Measurements from ENCODE around the gene SCARB1. TPM values are rescaled to one million over a fixed set of nuclear protein-coding genes. Genes with fewer than 3 reads are reported as not detected.

SCARB1 gene
- total RNA-seq, 1 donor from 2014 or later: 81.1 TPM

DNA sequence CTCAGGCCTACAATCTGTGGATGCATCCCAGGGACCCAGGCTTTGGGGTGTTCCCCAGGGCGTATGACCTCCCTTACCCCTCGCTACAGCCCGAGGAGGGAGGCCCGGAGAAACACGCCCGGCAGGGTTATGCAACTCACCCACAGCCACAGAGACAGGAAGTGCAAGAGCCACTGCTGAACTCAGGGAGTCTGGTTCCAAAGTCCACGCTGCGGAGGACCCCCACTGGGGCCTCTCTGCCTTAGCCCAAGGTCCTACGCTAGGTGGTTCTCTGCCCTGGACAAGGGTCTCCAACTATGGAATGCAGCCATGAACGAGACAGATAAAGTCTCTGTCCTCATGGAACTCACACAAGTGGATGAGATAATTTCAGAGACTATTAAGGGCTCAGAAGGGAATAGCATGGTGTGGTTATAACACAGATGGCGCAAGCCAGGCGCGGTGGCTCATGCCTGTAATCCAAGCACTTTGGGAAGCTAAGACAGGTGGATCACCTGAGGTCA is 11.3 kb downstream of the SCARB1 start:
- H3K27me3 ChIP-seq: no peaks in the 10 kb centered on the region
- H3K27ac ChIP-seq: no peak overlapping the region
- no peaks in the 10 kb centered on the region for H3K36me3 ChIP-seq
- intact Hi-C loops (cut with DNase I): no loop called here
- DNase-seq (ENCODE audit: low spot score in 2 of 2): peak in 1 of 2 donors; percentile 33
- no peaks in the 10 kb centered on the region for H3K9me3 ChIP-seq
- peaks cover 0 to 9% of the 10 kb centered on the region in 2 donors for H3K4me1 ChIP-seq
- H3K4me3 ChIP-seq: no peak overlapping the region
- TF ChIP-seq, protein P1, sequence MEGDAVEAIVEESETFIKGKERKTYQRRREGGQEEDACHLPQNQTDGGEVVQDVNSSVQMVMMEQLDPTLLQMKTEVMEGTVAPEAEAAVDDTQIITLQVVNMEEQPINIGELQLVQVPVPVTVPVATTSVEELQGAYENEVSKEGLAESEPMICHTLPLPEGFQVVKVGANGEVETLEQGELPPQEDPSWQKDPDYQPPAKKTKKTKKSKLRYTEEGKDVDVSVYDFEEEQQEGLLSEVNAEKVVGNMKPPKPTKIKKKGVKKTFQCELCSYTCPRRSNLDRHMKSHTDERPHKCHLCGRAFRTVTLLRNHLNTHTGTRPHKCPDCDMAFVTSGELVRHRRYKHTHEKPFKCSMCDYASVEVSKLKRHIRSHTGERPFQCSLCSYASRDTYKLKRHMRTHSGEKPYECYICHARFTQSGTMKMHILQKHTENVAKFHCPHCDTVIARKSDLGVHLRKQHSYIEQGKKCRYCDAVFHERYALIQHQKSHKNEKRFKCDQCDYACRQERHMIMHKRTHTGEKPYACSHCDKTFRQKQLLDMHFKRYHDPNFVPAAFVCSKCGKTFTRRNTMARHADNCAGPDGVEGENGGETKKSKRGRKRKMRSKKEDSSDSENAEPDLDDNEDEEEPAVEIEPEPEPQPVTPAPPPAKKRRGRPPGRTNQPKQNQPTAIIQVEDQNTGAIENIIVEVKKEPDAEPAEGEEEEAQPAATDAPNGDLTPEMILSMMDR (IDR thresholded peaks at IDR 0.05): no peak

DNA sequence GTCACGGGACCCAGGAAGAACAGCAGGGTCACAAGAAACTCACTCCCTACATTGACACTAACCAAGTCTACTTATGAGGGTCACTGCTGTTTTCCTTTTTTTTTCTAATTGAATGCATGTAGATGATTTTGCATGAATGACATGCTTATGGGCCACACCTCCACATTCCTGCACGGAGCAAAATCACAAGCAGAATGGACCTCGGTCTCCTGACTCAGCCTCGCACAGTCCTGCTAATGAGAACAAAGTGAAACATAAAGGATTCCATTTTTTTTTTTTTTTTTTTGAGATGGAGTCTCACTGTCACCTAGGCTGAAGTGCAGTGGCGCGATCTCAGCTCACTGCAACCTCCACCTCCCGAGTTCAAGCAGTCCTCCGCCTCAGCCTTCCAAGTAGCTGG is 12.3 kb downstream of the SCARB1 start:
- no peak overlapping the region for H3K27ac ChIP-seq
- intact Hi-C loops (cut with DNase I): no loop called here
- H3K9me3 ChIP-seq: no peaks in the 10 kb centered on the region
- TF ChIP-seq, protein P1 (IDR thresholded peaks at IDR 0.05): no peak
- H3K4me1 ChIP-seq: peaks cover 0 to 8% of the 10 kb centered on the region in 2 donors
- no peaks in the 10 kb centered on the region for H3K27me3 ChIP-seq
- no peaks in the 10 kb centered on the region for H3K36me3 ChIP-seq
- DNase-seq (ENCODE audit: low spot score in 2 of 2): no peak
- H3K4me3 ChIP-seq: no peak overlapping the region

DNA sequence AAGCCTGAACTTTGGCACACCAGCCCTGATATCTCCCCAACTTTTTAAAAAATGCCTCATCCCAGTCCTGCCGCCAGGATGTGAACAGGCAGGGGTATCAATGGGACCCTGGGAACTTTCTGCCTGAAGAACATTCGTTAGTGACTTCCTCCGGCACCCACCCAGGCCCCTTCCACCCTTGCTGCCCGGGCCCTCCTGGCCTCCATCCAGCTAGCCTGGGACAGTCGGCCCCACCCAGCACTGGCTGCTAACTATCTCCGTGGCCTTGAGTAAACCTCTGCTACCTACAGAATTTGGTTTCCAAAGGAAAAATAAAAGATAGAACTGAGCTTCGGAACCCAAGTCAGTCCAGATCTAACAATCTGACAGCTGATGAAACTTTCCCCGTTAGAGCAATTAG is 14.3 kb downstream of the SCARB1 start:
- Histone ChIP-seq H3K4me3 (no peak overlapping the region), H3K36me3 (no peaks in the 10 kb centered on the region), H3K27me3 (no peaks in the 10 kb centered on the region), H3K4me1 (peaks cover 0 to 3% of the 10 kb centered on the region in 2 donors), H3K9me3 (no peaks in the 10 kb centered on the region), H3K27ac (no peak overlapping the region)
- DNase-seq (ENCODE audit: low spot score in 2 of 2): no peak
- TF ChIP-seq, protein P1 (IDR thresholded peaks at IDR 0.05): no peak
- intact Hi-C loops (cut with DNase I): no loop called here

DNA sequence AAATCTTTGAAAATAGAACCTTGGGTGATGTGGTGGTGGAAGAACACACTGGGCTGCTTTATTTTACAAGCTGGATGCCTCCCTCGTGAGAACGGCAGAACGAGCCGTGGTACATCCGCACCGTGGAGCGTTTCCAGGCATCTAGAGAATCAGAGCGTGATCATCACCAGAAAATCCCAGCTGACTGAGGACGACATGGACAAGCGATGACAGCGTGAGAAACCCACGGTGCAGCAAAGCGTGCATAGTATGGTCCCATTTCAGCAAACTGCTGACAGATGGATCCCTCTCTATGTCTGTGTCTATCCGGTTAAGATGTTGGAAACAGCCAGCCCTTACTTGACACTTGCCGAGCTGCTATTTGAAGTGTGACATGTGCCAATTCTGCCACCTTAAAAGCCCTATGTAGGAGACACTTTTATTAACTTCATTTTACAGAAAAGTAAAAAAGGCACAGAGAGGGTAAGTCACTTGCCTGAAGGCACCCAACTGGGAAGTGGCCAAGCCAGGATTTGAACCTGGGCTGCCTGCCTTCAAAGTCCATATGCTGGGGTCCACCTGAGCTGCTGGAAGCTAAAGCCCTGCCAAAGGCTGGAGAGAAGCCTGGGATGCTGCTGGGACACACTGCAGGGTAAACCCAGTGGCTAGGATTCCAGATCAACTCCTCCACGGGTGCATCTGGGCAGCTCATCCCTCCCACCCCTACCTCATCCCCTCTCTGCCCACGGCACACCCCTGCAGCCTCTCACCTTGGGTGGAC is 14.9 kb downstream of the SCARB1 start:
- Histone ChIP-seq H3K36me3 (no peaks in the 10 kb centered on the region), H3K27me3 (no peaks in the 10 kb centered on the region), H3K9me3 (no peaks in the 10 kb centered on the region), H3K27ac (no peak overlapping the region), H3K4me1 (peaks cover 0 to 3% of the 10 kb centered on the region in 2 donors), H3K4me3 (no peak overlapping the region)
- TF ChIP-seq, protein P1 (IDR thresholded peaks at IDR 0.05): no peak
- intact Hi-C loops (cut with DNase I): no loop called here
- DNase-seq (ENCODE audit: low spot score in 2 of 2): no peak

DNA sequence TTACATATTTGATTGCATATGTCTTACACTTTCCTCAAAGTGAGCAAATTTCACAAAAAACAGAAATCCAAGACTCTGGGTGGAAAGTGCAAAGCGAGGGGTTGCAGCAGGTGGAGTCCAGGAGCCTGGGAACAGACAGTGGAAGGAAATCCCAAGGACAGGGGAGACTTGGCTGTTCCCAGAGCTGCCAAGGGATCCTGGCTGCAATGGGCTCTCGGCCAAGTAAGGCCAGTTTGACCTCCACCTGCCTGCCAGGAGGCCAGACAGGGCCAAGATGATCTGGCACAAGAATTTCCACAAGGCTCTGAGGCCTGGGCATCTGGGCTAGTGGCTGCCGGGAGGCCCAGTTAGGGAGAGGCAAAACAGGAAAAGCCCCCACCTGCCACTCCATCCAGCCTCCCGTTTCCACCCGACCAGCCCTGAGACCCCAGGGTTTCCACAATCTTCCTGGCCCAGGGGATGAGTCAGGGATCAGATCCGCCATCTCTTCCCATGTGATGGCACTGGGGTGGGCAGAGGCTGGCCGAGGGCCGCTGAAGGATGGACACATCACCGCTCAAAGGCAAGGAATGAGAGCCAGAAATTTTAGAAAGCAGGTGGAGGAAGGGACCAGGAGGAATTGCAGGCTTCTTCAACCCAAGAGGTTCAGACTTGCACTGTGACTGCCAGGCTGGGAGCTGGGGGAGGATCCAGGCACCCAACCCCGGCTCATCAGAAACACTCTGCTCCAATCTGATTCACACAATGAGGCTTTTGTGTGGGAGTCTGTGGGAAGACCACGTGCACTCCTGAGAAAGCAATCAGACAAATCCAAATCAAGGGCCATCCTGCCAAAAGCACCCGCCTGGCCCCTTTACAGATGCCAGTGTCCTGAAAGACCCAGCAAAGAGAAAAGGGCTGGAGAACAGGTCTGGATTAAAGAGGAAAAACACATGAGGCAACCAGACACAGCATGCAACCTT is 16.3 kb downstream of the SCARB1 start:
- intact Hi-C loops (cut with DNase I): no loop called here
- Histone ChIP-seq H3K9me3 (no peaks in the 10 kb centered on the region), H3K27ac (no peak overlapping the region), H3K27me3 (no peaks in the 10 kb centered on the region), H3K4me3 (no peak overlapping the region), H3K4me1 (peaks cover 0 to 3% of the 10 kb centered on the region in 2 donors), H3K36me3 (no peaks in the 10 kb centered on the region)
- DNase-seq (ENCODE audit: low spot score in 2 of 2): no peak
- TF ChIP-seq, protein P1 (IDR thresholded peaks at IDR 0.05): no peak
